CD4-positive, alpha-beta T cell treated with Interleukin-1 beta for 1 hour (primary cell): ENCODE data around the gene ANKRD33B.

Experiments used
- DNase-seq, 2 donors: peaks; one replicate each; pipeline ENCODE4 v3.0.0-alpha.2; 2020 to 2022

ANKRD33B gene

DNA sequence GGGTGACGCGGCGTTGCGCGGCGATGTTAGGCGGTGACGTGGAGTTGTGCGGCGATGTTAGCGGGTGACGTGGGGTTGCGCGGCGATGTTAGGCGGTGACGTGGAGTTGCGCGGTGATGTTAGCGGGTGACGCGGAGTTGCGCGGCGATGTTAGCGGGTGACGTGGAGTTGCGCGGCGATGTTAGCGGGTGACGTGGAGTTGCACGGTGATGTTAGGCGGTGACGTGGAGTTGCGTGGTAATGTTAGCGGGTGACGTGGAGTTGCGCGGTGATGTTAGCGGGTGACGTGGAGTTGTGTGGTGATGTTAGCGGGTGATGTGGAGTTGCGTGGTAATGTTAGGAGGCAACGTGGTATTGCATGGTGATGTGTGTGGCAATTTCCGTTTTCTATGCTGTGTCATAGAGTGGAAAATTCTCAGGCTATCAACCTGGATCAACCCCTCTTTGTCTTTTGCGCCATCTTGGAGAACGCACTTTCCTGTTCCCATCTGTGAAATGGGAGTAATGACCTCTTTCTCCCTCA is 76.0 kb downstream of the ANKRD33B start:
- DNase-seq, result no peak

DNA sequence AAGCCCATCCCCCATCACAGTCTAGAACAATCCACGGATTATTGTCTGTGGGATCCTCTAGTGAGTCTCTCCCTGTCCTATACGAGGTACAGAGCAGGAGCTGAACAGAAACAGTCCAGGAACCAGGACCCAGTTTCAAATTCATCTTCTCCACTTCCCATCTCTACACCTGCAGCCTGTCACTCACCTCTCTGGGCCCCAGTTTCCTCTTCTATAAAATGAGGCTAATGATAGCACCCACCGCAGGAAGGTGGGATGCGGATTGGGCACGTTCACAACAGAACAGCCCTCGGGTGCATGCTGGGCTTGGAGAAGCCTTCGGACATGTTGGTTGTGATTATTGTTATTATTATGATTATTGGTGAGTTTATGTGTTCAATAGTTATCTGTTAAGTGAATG is 78.5 kb downstream of the ANKRD33B start:
- DNase-seq, result no peak

DNA sequence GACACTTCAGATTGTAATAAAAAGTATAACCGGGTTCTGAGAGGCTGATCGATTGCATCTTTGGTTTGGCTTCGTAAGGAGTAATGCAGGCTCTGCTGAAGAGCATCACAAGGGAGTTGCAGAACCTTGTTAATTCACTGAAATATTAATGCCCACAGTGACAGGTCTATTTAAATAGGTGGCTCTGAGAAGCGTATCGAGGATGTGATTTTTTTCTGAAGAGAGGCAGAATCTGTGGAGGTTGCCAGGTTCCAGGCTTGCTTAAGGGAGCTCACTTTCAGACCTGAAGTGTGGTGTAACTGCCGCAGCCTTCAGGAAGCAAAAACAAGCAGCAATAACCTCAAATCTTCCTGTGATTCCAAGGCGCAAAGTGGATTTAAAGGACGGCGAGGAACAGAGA is 80.3 kb downstream of the ANKRD33B start:
- no peak for DNase-seq

DNA sequence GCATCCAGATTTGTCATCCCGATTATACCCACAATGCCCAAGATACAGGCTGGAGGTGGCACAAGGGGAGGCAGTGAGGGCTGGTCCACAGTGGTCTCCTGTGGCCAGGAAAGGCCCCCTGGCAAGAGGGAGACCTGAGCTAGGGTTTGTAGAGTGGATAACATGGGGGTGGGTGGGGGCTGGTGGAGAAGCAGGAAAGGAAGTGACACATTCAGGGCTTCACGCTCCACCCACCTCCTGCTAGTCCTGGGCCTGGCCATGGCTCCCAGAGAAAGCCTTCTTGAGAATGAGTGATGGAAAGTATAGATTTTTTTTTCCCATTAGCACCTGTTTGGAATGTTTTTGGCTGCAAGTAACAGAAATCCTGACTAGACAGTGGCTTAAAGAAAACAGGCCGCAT is 81.3 kb downstream of the ANKRD33B start:
- no peak for DNase-seq

DNA sequence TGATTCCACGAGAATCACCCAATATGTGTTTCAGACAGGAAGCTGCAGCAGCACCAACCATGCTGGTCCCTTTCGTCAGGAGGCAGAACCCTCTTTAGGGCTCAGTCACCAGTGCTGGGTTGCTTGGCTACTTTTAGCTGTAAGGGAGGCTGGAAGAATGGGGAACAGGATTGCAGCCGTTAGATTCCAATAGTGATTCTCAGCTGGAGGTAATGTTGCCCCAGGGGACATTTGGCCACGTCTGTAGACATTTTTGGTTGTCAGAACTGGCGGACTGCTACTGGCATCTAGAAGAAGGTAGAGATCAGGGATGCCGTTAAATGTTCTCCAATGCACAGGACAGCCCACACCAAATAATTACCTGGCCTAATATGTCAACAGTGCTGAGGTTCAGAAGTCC is 81.8 kb downstream of the ANKRD33B start:
- DNase-seq, result no peak

DNA sequence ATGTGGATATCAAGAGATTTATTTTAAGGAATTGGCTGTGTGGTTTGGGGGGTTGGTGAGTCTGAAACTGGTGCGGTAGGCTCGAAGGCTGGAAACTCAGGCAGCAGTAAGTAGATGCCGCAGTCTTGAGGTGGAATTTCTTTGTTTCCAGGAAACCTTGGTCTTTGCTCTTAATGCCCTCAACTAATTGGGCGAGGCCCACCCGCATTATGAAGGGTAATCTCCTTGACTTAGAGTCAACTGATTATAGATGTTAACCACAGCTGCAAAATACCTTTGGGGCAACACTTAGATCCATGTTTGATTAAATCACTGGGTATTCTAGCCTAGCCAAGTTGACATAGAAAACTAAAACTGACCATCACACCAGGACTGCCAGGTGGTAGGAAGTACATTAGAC is 83.8 kb downstream of the ANKRD33B start:
- DNase-seq, result no peak

DNA sequence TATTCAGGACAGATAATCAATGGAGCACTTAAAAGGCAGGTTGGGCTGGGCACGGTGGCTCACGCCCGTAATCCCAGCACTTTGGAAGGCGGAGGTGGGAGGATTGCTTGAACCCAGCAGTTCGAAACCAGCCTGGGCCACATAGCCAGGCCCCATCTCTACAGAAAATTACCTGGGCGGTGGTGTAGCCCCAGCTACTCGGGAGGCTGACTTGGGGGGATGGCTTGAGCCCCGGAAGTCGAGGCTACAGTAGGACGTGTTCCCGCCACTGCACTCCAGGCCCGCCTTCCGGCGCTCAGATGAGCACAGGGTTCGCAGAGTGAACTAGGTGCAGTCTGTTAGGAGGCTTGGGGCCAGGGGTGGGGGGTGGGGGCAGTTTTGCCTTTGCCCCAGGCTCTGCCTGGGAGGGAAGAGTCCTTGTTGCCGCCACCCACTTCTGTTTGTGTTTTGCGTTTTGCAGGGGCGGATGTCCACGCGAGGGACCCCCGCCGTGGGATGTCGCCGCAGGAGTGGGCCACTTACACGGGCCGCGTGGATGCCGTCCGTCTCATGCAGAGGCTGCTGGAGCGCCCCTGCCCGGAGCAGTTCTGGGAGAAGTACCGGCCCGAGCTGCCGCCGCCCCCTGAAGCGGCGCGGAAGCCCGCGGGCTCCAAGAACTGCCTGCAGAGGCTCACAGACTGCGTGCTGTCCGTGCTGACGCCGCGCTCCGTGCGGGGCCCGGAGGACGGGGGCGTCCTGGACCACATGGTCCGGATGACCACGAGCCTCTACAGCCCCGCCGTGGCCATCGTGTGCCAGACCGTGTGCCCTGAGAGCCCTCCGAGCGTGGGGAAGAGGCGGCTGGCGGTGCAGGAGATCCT is 85.2 kb downstream of the ANKRD33B start:
- DNase-seq, result no peak

DNA sequence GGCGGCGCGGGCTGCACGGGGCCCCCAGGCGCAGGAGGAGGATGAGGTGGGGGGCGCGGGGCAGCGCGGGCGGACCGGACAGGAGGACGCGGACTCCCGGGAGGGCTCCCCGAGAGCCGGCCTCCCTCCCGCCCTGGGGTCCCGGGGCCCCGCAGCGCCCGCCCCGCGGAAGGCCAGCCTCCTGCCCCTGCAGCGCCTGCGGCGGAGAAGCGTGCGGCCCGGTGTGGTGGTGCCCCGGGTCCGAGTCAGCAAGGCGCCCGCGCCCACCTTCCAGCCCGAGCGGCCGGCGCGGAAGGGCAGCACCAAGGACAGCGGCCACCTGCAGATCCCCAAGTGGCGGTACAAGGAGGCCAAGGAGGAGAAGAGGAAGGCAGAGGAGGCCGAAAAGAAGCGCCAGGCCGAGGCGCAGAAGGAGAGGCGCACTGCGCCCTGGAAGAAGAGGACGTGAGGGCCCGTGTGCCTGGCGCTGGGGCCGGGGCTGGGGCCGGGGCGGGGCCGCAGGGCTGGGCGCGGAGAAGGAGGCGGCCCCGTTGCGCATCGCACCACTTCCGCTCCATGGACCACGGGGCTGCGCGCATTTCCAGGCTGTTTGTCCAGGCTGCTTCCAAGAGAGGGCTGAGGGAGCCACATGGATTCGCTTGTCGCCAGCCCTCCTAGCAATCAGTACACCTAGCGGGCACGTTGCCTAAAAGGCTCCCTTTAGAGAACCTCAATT is 86.0 kb downstream of the ANKRD33B start:
- DNase-seq, result no peak

DNA sequence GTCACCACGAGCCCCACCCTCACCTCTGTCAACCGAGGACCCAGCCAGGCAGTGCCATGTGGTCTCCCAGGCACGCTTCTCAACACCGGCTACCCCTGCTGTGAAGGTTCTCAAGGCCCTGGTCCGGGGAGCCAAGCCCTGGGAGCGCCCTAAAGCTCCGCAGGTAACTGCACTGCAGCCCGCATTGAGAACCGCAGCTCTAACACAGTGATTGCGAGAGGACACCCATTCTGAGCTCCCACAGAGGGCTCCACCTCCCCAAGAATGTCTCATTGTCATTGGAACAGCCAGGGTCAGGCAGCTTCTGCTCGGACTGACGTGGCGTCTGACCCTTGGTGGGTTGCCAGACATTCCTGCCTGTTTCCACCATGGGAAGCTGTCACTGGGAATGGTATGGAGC is 88.3 kb downstream of the ANKRD33B start:
- DNase-seq, result no peak

DNA sequence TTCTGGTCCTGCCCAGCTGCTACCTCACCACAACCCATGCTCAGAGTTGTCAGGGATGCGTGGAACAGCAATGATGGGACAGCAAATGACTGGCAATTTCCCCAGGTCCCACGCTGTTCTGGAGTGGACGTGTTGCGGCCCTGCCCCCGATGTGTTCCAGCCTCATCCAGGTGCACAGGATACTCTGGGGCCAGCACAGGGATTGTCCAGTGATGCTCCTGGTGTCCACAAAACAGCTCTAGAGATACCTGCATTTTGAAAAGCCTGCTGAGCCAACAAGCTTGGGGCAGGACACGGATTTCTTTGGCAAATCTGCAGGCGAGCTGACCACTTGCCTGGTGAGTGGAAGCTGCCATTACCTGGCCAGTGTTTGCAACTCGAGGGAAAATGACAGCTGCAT is 88.7 kb downstream of the ANKRD33B start:
- DNase-seq, result no peak

DNA sequence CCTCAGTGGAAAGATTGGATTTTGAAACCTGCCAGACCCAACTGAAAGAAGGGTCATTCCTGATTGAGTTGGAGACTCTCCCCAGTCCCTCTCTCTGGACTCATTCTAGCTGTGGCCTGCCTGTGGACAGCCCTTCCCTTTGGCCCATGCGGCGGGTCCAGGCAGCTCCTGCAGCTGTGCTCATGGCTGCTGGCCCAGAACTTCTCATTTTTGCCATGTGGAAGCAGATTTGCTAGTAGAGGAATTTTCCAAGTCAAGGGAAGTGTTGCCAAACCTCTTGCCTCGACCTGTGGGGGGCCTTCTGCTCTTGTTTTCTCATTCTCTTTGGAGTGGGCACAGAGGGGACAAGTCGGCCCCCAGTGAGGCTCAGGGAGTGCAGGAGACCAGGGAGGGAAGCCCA is 89.2 kb downstream of the ANKRD33B start:
- no peak for DNase-seq

DNA sequence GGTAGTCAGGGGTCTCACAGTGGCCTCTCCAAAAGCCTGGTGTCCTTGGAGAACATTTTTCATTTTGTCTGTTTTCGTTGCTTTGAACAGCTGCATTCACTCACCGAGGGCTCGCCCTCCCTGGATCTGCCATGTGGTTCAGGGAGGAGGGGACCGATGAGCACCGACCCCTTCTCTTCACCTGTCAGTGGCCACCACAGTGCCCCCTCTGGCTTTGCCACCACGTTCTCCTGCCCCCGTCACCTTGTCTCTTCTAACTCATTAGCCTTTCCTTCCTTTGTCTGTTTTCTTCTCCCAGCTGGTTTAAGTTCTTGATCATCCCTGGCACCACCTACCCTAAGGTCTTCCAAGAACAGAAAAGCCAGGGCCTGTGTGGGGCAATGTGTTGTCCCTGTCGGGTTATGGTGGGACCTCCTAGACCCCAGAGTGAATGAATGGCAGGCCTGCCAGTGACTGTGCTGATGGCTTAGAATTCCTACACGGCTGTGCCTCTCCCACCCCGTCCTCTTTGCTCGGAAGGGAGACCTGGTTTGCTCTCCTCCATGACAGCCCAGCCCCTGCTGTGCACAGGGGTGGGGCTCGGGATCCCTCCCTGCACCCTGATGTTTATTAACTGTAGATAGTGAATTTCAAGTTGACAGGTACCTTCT is 90.0 kb downstream of the ANKRD33B start:
- DNase-seq, result no peak

DNA sequence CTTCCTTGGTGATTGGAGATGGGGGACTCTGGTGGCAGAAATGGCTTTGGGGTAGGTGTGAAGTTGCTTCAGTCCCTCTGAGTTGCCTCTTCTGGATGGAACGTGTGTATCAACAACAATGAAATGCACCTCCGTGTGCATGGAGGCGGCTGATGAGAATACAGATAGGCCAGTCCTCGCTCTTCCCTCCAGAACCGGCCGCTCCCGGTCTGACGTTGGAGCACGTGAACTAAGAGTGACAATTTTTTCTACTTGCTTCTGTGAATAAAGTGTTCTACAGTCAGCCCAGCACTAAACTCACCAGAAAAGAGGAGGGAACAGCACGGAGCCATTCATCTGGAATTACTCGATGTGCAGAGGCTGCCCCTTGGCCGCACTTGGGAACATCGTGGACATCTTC is 90.7 kb downstream of the ANKRD33B start:
- DNase-seq, result no peak

DNA sequence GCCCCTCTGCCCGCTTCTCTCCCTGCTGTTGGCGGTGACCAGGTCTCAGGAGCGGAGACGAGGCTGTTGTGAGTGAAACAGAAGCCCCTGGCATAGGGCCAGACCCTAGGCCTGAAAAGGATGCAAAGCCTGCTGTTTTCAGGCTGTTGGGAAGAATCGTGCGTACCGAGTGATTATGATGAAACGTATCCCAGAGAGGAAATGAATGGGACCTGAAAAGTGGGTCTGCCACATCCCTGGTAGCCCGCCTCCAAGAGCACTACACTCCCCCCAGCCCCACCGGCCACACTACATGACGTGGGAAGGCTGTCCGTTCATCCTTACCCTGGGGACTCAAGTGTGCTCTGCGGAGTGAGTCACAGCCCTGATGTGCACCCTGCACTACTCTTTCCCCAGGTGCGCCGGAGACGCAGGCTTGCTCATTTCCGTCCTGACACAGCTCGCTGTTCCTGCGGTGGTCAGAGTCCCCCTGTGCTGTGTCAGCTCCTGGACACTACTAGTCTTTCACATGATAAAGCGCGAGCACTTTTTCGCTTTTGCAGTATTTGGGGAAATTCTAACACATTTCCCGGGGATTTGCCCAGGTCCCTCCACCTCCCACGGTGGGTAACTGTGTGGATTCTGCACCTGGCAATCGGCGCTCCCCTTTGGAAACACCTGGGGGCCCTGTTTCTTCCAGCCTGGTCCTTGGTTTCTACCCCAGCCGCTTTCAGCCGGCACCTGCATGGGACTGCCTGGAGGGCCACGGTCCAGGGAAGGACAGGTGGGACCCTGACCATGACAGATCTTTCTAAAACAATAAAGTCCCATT is 91.5 kb downstream of the ANKRD33B start:
- no peak for DNase-seq

DNA sequence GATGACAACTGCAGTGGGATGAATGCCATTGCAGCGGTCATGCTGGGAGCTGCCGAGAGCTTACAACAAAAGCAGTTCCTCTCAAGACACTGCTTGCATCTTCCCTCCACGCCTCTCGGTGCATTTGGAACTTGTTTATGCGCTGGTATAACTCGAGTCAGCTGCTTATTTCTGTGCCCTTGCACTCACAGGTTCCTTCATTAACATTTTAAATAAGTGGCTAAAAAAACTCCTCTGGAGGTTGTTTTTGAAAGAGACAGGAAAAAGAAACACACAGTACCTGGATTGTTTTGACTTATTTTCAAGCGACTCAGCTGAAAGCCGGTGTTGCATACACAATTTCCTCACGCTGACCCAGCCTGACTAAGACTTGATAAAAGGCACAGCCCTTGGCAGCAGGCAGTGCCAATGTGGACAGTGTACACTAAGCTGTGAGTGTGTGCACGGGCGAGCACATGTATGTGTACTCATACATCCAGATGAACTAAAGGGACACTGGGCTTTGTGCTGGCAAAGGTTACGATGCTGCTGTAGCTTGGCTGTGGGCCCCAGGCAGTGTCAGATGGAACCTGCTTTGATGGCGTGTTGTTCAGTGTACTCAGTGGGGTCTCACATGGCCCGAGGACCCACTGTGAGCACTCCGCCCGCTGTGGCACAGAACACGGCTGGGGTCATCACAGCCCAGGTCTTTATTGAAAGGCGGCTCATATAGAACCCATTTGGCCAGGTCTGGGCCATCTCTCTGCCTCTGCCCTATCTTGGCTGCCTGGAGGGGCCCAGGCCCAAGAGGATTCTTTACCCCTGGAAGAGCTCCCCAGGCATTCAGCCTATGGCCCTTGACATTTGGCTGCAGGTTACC is 92.3 kb downstream of the ANKRD33B start:
- no peak for DNase-seq

DNA sequence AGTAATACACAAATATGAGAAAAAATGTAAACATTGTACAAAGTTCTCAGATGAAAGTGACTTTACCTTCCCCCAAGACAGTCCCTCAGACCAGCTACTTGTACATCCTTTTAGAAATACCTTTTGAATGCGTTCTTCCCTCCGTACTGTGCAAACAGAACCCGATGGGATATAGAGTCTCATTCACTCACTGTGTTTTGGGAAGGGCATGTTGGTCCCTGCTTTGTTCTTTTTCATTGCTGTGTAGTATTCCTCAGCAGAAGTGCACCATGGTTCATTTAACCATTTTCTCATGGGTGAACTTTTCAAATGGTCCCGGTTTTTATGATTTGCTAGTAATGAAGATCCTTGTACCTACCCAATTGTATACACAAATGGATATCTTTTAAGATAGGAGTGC is 94.4 kb downstream of the ANKRD33B start:
- DNase-seq, result no peak

DNA sequence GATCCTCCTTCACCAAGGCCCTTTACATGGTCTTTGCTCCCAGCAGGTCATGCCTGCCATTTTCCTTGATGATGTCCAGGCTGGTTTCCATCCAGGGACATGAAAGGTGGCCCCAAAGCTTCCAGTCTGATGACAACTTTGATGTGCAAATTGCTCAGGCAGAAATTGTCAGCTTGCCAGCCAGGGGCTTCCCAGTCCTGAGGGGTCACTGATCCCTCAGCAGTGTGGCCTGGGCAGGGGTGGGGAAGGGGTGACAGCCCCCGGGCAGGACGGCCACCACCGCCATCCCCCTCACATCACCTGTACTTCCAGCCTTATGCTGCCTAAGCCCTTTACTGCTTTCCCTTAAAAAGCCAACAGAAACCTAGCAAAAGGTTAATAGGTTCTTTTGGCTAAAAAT is 96.3 kb downstream of the ANKRD33B start:
- DNase-seq, result no peak

DNA sequence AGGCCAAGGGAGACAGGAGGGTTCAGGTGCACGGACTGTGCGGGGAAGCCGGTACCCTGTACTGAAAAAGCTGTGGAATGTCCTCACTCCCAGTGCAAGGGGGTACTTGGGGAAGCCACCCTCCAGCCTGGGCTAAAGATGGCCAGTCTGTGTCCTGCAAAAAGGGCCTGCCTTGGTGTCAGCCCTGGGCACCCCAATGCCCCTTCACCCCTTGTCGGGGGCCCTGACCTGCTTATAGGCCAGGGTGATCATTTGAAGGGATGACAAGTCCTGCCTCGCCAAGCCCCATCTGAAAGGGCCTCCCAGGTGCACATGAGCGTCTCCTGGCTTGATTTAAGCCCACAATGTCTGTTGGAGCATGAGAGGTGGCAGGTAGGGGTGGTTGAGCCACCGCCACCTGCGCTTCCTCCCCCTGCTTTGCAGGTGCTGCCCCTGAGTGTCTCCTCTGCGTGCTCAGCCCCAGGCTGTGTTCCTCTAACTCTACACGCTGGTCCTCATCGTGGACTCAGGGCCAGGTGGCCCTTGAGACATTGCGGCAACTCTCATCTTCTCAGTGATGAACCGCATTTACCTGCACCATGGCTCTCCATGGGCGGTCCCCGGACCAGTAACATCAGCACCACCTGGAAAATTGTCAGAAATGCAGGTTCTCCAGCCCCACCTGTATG is 97.0 kb downstream of the ANKRD33B start:
- no peak for DNase-seq

DNA sequence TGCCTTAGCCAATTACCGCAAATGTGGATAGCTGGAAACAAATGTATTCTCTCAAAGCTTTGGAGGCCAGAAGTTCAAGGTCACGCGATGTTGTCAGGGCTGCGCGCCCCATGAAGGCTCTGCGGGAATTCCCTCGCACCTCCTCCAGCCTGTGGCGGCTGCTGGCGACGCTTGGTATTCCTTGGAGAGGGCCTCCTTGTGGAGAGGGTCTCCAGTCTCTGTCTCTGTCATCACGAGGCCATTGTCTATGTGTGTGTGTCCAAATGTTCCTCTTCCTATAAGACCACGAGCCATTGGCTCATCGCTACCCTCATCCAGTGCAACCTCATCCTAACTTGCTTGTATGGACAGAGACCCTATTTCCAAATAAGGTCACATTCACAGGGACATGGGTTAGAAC is 97.5 kb downstream of the ANKRD33B start:
- no peak for DNase-seq

DNA sequence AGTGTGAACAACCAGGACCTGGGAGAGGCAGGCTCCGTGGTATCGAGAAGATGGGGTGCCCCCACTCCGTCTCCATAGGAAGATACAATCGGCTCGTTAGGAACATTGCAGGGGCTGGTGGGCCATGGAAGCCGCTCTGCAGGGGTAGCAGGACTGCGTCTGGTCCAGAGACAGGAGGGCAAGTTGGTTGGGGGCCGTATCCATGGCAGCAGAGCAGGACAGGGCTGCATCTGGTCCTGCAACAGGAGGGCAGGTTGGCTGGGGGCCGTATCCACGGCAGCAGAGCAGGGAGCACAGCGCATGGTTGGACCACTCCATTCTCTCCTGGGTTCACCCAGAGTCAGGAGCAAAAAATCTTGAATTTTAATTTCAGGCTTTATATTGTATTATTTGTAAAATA is 98.2 kb downstream of the ANKRD33B start:
- DNase-seq, result no peak
